Stimulated activated CD4-positive, alpha-beta T cell treated with anti-CD3 and anti-CD28 coated beads, Interleukin-4, amount 100 ng/mL, for 48 hours (primary cell): ENCODE data around the gene DOK7.

Source experiments
- DNase-seq, 2 donors: peaks; one replicate each; pipeline ENCODE4 v3.0.0-alpha.2; 2020; ENCODE audit warnings: low read depth in 2 of 2

DOK7 gene

DNA sequence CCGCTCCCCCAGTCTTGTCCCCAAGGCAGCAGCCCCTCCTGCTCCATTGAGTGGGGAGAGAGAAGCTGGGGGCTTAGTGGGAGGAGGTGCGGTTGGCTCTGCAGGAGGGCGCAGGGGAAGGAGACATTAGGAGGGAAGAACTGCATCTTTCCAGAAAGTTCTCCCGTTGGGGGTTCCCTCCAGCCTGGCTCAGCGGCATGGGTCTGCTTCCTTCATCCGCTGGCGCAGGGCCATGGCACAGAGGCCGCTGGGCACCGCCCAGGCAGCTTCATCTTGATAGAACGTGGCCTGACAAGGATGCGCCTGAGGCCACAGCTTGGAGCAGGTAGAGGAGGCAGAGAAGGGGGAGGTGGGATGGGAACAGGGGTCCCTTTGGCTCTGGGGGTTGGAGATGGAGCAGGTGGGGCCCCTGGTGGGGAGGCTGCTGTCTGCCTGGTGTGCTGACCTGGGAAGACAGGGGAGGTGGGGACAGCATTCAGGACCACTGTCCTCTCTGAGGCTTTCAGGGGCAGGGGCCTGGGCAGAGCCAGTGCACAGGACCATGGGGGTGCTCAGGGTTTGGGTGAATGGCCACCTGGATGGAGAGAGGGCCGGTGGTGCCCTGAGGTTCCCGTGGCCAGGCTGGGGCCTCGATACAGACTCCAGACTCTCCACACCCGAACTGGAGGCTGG lies 12.1 kb downstream of the DOK7 start:
- no peak for DNase-seq

DNA sequence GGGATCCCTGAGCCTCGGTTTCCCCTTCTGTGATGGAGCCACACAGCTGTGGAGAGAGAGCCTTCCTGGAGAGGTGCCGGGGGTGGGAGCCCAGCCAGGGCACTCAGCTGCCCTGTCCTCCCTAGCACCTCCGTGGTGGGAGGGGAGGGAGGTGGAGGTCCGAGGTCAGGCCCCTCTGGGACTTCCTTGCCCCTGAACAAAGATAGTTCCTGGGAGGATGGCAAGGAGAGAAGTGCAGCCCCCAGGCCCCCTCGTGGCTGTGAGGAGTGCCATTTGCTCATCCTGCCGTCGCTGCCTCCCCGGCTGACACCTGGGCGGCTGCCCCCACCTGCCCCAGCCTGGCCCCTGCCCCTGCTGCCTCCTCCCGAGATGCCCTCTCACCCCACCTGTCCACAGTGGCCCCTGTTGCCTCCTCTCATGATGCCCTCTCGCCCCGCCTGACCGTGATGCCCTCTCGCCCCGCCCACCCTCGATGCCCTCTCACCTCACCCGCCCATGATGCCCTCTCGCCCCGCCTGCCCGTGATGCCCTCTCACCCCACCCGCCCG lies 12.7 kb downstream of the DOK7 start:
- DNase-seq: no peak

GRCh38 chr4:3476341-3476747 lies 13.2 kb downstream of the DOK7 start:
- DNase-seq: no peak

DNA sequence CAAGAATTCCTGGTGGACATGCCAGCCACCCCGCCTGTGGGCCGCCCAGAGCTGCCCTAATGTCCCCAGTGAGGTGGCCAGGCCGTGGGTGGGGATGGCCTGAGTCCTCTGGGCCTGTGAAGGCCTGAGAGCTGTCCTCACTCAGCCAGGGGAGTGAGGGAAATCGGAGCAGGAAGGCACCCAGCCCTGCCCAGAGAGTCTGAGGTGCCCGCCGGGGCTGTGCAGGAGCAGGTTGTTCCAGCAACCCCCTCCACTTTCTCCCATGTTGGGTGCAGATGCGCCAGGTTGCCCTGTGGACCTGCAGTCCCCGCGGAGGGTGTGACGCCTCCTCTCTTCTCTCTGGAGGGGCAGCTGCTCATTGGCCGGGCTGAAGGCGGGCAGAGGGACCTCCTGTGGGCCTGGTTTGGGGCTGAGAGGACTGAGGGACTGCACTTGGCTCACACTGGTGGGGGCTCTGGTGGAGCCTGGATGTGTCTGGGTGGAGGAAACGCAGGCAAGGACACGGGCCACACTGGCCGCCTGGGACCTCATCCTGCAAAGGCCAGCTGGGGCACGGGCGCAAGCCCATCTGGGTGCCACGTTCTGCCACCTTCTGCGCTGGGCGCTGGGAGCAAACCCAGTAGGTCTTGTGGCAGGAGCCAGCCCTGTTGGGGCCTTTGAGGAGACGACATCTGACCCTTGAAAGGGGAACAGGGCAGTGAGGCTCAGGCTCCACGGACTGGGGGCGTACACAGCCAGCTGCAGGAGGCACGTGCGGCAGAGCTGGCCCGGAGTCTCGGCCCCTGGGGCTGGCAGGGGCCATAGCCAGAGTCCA lies 14.0 kb downstream of the DOK7 start:
- DNase-seq: no peak

DNA sequence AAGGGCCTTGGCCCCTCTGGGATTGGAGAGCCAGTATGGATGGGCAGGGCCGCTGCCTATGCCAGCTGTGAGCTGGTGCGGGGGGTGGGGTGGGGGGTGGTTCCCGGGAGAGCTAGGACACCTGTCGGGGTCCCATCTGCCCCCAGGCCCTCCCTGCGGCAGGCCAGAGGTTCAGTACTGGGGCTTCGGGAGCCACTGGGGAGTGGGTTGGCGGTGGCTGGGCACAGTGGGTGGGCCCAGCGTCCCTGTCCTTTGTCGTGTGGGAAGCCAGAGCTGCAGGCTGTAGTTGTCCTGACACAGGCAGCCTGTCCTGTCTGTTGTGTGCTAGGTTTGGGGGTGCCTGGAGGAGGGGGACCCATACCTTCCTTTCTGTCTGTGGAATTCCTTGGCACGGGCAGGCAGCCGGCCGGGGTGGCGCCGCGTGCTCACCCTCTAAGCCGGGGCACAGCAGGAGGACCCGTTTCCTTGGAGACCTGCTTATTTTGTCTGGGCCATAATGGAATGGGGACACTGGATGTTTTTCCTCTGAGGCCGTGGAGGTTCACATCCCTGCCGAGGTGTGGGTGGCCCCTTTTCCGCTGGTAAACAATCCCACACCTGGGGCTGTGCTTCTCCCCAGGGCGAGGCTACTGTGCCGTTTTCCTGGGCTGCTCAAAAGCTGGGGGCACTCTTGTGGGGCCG lies 14.8 kb downstream of the DOK7 start:
- DNase-seq: no peak

- no peak for DNase-seq
Observed at GRCh38 chr4:3478446-3479357, 15.6 kb downstream of the DOK7 start.

GRCh38 chr4:3479358-3480101 lies 16.4 kb downstream of the DOK7 start:
- DNase-seq: no peak

DNA sequence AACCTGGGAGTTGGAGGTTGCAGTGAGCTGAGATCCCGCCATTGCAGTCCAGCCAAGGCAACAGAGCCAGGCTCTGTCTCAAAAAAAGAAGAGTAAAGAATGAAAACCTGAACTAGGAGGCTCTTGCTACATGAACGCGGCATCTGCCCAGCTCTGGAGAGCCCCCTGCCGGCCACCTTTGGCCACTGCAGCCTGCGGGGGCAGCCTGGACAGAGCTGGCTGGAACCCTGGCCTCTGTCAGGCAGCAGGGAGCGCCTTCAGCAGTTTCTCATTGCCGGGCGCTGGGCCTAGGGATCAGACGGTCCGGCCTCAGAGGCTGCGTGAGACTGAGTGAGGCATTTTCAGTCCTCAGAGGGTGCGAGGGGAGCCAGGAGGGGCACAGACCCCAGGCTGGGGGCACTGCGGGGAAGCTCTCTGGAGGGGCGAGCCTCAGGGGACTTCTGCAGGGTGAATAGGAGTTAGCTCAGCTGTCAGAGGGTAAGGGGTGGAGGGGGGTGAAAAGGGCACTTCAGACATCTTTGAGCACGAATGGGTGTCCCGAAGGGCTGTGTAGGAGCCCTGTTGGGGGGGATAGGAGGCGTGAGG lies 17.5 kb downstream of the DOK7 start:
- peak; percentile 53 to 82 for DNase-seq

- no peak for DNase-seq
Observed at GRCh38 chr4:3481113-3481531, 18.0 kb downstream of the DOK7 start.

- no peak for DNase-seq
Observed at GRCh38 chr4:3481783-3482393, 18.8 kb downstream of the DOK7 start.

GRCh38 chr4:3482707-3483106 lies 19.6 kb downstream of the DOK7 start:
- no peak for DNase-seq

DNA sequence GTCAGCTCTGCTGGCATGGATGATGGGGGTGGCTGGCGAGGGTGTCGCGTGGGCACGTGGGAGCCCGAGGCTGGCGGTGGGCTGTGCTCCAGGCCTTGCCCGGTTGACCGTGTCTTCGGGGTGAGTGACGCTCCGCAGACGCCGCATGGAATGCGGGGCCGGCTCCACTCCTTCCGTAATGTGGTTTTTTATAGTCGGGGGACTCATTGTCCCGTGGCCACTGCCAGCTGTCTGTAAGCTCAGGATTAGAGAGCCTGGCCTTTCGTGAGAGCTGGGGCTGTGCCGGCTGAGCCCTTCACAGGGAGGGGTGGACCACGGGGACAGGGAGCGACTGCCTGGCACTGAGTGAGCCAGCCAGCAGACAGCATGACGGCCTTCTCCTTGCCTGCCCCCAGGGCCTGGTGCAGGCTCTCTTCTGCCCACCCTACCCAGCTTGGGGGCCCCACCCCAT lies 20.4 kb downstream of the DOK7 start:
- DNase-seq: no peak

DNA sequence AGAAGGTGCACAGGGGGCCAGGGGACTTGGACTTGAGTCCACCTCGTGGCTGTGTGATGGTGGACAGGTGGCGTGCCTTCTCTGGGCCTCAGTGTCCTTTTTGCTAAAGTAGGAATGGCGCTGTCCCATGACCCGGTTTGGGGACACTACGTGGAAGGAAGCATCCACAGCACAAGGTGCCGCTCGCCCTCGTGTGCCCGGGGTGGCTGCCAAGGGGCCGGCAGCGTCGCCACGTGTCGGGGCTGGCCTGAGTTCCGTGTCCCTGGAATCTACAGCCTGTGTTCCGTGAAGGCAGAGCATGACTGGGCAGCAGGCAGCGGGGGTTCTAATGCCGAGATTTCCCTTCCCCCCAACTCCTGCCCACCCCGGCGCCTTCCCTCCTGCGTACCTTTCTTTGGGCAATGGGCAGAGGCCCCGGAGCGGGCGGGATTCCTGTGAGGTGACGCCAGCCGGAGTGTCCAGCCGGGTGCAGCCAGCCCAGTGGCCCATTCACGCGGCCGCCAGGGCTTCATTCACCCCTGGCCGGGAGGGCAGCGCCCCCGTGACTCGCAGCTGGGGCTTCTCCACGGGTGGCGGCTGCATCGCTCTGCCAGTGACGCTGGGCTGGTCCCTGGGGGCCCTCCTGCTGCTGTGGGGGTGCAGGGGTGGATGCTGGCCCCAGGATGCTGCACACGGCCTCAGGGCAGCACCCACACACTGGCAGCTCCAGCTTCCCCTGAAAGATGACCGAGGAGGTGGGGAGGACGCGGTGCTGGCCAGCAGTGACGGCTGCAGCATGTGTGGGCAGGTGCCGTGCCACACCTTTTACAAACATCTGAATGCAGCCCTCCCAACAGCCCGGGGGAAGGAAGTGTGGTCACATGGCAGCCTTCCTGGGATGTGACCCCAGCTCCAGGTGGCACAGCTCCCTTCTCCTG lies 21.2 kb downstream of the DOK7 start:
- DNase-seq: no peak

DNA sequence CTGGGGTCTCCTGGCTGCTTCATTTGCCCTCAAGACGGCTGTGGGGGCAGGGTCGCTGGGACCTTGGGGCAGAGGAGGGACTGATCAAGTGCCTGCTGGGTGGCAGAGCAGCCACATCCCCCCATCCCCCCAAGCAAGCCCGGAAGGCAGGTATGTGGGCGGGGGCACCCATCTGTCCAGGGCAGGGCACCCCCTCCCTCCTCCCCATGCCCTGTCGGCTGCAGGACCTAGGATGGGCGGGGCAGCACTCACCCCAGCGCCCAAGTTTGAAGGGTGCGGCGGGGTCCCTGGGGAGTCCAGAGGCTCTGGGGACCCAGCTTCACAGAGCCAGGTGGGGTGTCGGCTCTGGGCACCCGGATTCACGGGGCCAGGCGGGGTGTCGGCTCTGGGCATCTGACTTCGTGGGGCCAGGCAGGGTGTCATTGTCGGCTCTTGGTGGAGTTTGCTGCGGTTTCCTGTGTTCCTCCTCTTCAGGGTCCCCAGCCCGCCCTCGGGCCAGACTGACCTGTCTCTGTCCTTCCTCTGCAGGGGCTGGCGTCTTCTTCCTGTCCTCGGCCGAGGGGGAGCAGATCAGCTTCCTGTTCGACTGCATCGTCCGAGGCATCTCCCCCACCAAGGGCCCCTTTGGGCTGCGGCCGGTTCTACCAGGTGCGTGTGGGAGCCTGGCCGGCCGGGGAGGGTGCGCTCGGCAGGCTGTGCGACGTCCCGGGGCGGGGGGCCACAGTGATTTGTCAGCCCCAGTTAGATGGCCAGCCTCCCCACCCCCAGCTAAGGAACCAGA lies 22.1 kb downstream of the DOK7 start:
- DNase-seq: no peak

- DNase-seq: no peak
Observed at GRCh38 chr4:3485886-3486540, 22.9 kb downstream of the DOK7 start.

- DNase-seq: no peak
Observed at GRCh38 chr4:3486541-3487540, 23.7 kb downstream of the DOK7 start.
